Measurements from ENCODE around the gene KCNQ1. TPM values are rescaled to one million over a fixed set of nuclear protein-coding genes. Genes with fewer than 3 reads are reported as not detected.

Gene KCNQ1
- total RNA-seq, 1 donor from 2014 or later: 52.9 TPM

- DNase-seq (peak; percentile 53), ATAC-seq (no peak)
- Histone ChIP-seq H3K36me3 (no peaks in the 10 kb centered on the region), H3K27ac (no peak overlapping the region), H3K27me3 (no peaks in the 10 kb centered on the region), H3K9me3 (no peaks in the 10 kb centered on the region), H3K4me3 (no peak overlapping the region), H3K4me1 (no peaks in the 10 kb centered on the region)
- TF ChIP-seq CTCF (IDR thresholded peaks at IDR 0.05): no peak
- intact Hi-C loops (cut with DNase I): no loop called here
Observed at GRCh38 chr11:2576111-2576510, 131.3 kb downstream of the KCNQ1 start.

GRCh38 chr11:2576549-2576948 lies 131.7 kb downstream of the KCNQ1 start:
- Histone ChIP-seq H3K27ac (no peak overlapping the region), H3K9me3 (no peaks in the 10 kb centered on the region), H3K27me3 (no peaks in the 10 kb centered on the region), H3K4me3 (no peak overlapping the region), H3K4me1 (no peaks in the 10 kb centered on the region), H3K36me3 (no peaks in the 10 kb centered on the region)
- DNase-seq: peak; percentile 57
- ATAC-seq: no peak
- TF ChIP-seq CTCF (IDR thresholded peaks at IDR 0.05): no peak
- intact Hi-C loops (cut with DNase I): no loop called here

- Histone ChIP-seq H3K27me3 (no peaks in the 10 kb centered on the region), H3K27ac (no peak overlapping the region), H3K4me3 (no peak overlapping the region), H3K9me3 (no peaks in the 10 kb centered on the region), H3K4me1 (no peaks in the 10 kb centered on the region), H3K36me3 (no peaks in the 10 kb centered on the region)
- intact Hi-C loops (cut with DNase I): no loop called here
- DNase-seq (peak; percentile 61), ATAC-seq (no peak)
- no peak for TF ChIP-seq CTCF (IDR thresholded peaks at IDR 0.05)
Observed at GRCh38 chr11:2577031-2577990, 132.5 kb downstream of the KCNQ1 start.

- H3K4me1 ChIP-seq: no peaks in the 10 kb centered on the region
- H3K36me3 ChIP-seq: no peaks in the 10 kb centered on the region
- no peak for TF ChIP-seq CTCF (IDR thresholded peaks at IDR 0.05)
- H3K27me3 ChIP-seq: no peaks in the 10 kb centered on the region
- no peak overlapping the region for H3K4me3 ChIP-seq
- ATAC-seq: no peak
- no peaks in the 10 kb centered on the region for H3K9me3 ChIP-seq
- DNase-seq: peak; percentile 57
- no peak overlapping the region for H3K27ac ChIP-seq
- intact Hi-C loops (cut with DNase I): no loop called here
Observed at GRCh38 chr11:2577991-2578928, 133.5 kb downstream of the KCNQ1 start.

GRCh38 chr11:2578929-2579270 lies 134.1 kb downstream of the KCNQ1 start:
- Histone ChIP-seq H3K9me3 (no peaks in the 10 kb centered on the region), H3K4me1 (no peaks in the 10 kb centered on the region), H3K4me3 (no peak overlapping the region), H3K36me3 (no peaks in the 10 kb centered on the region), H3K27ac (no peak overlapping the region), H3K27me3 (no peaks in the 10 kb centered on the region)
- ATAC-seq: no peak
- no peak for TF ChIP-seq CTCF (IDR thresholded peaks at IDR 0.05)
- intact Hi-C loops (cut with DNase I): no loop called here
- DNase-seq: no peak

Measured in upper lobe of right lung (tissue), 1 donor.